ENCODE data around the gene LYPD4.

Gene LYPD4

GRCh38 chr19:41845051-41845590 lies 638 bp upstream of the LYPD4 start:
- no peaks in the 10 kb centered on the region for H3K36me3 ChIP-seq (ENCODE audit: control insufficient read depth, insufficient read depth, low read length)
- no peaks in the 10 kb centered on the region for H3K4me1 ChIP-seq (ENCODE audit: control insufficient read depth, insufficient read depth, low read length)
- no peak overlapping the region for H3K4me3 ChIP-seq (ENCODE audit: low read depth, low read length)
- no peaks in the 10 kb centered on the region for H3K9me3 ChIP-seq (ENCODE audit: control insufficient read depth, insufficient read depth, low read length)
- no peak overlapping the region for H3K9ac ChIP-seq (ENCODE audit: low read depth, low read length)
- no peaks in the 10 kb centered on the region for H3K27me3 ChIP-seq (ENCODE audit: control insufficient read depth, insufficient read depth, low read length)

GRCh38 chr19:41845001-41845050 lies 343 bp upstream of the LYPD4 start, which contains the start of gene DMRTC2:
DMRTC2 (plus strand) TSS chr19:41845042; CDS start chr19:41847429, 2,387 bp downstream.
- no peak within 1 kb of the TSS for H3K9ac ChIP-seq (ENCODE audit: low read depth, low read length)
- H3K4me3 ChIP-seq (ENCODE audit: low read depth, low read length), result no peak within 1 kb of the TSS
- no peaks in the 10 kb centered on the region for H3K27me3 ChIP-seq (ENCODE audit: control insufficient read depth, insufficient read depth, low read length)

GRCh38 chr19:41843371-41843770 lies 1.1 kb downstream of the LYPD4 start:
- no peak overlapping the region for H3K9ac ChIP-seq (ENCODE audit: low read depth, low read length)
- H3K4me1 ChIP-seq (ENCODE audit: control insufficient read depth, insufficient read depth, low read length), result no peaks in the 10 kb centered on the region
- H3K4me3 ChIP-seq (ENCODE audit: low read depth, low read length), result no peak overlapping the region
- peaks cover 3% of the 10 kb centered on the region for H3K27me3 ChIP-seq (ENCODE audit: control insufficient read depth, insufficient read depth, low read length)
- no peaks in the 10 kb centered on the region for H3K9me3 ChIP-seq (ENCODE audit: control insufficient read depth, insufficient read depth, low read length)
- H3K36me3 ChIP-seq (ENCODE audit: control insufficient read depth, insufficient read depth, low read length), result no peaks in the 10 kb centered on the region

More at GRCh38 chr19:41845001-41845050, 343 bp upstream of the LYPD4 start, which contains the start of gene DMRTC2:
- Histone ChIP-seq H3K4me1 (ENCODE audit: control insufficient read depth, insufficient read depth, low read length) (no peaks in the 10 kb centered on the region), H3K36me3 (ENCODE audit: control insufficient read depth, insufficient read depth, low read length) (no peaks in the 10 kb centered on the region), H3K9me3 (ENCODE audit: control insufficient read depth, insufficient read depth, low read length) (no peaks in the 10 kb centered on the region)

GRCh38 chr19:41839211-41839610 lies 5.3 kb downstream of the LYPD4 start:
- no peaks in the 10 kb centered on the region for H3K9me3 ChIP-seq (ENCODE audit: control insufficient read depth, insufficient read depth, low read length)
- no peak overlapping the region for H3K4me3 ChIP-seq (ENCODE audit: low read depth, low read length)
- no peak overlapping the region for H3K9ac ChIP-seq (ENCODE audit: low read depth, low read length)
- peaks cover 3% of the 10 kb centered on the region for H3K27me3 ChIP-seq (ENCODE audit: control insufficient read depth, insufficient read depth, low read length)
- H3K4me1 ChIP-seq (ENCODE audit: control insufficient read depth, insufficient read depth, low read length), result no peaks in the 10 kb centered on the region
- H3K36me3 ChIP-seq (ENCODE audit: control insufficient read depth, insufficient read depth, low read length), result no peaks in the 10 kb centered on the region

- Histone ChIP-seq H3K4me1 (ENCODE audit: control insufficient read depth, insufficient read depth, low read length) (no peaks in the 10 kb centered on the region), H3K4me3 (ENCODE audit: low read depth, low read length) (no peak overlapping the region), H3K9ac (ENCODE audit: low read depth, low read length) (no peak overlapping the region), H3K36me3 (ENCODE audit: control insufficient read depth, insufficient read depth, low read length) (no peaks in the 10 kb centered on the region), H3K27me3 (ENCODE audit: control insufficient read depth, insufficient read depth, low read length) (peaks cover 3% of the 10 kb centered on the region), H3K9me3 (ENCODE audit: control insufficient read depth, insufficient read depth, low read length) (no peaks in the 10 kb centered on the region)
Observed at GRCh38 chr19:41837981-41838708, 6.3 kb downstream of the LYPD4 start.

GRCh38 chr19:41821003-41821735 lies 23.3 kb downstream of the LYPD4 start:
- Histone ChIP-seq H3K9me3 (ENCODE audit: control insufficient read depth, insufficient read depth, low read length) (no peaks in the 10 kb centered on the region), H3K4me3 (ENCODE audit: low read depth, low read length) (no peak overlapping the region), H3K27me3 (ENCODE audit: control insufficient read depth, insufficient read depth, low read length) (no peaks in the 10 kb centered on the region), H3K36me3 (ENCODE audit: control insufficient read depth, insufficient read depth, low read length) (no peaks in the 10 kb centered on the region), H3K4me1 (ENCODE audit: control insufficient read depth, insufficient read depth, low read length) (no peaks in the 10 kb centered on the region), H3K9ac (ENCODE audit: low read depth, low read length) (no peak overlapping the region)

GRCh38 chr19:41816761-41817160 lies 27.7 kb downstream of the LYPD4 start:
- no peaks in the 10 kb centered on the region for H3K9me3 ChIP-seq (ENCODE audit: control insufficient read depth, insufficient read depth, low read length)
- H3K4me1 ChIP-seq (ENCODE audit: control insufficient read depth, insufficient read depth, low read length), result no peaks in the 10 kb centered on the region
- no peak overlapping the region for H3K4me3 ChIP-seq (ENCODE audit: low read depth, low read length)
- no peaks in the 10 kb centered on the region for H3K27me3 ChIP-seq (ENCODE audit: control insufficient read depth, insufficient read depth, low read length)
- no peaks in the 10 kb centered on the region for H3K36me3 ChIP-seq (ENCODE audit: control insufficient read depth, insufficient read depth, low read length)
- H3K9ac ChIP-seq (ENCODE audit: low read depth, low read length), result no peak overlapping the region

- Histone ChIP-seq H3K9me3 (ENCODE audit: control insufficient read depth, insufficient read depth, low read length) (no peaks in the 10 kb centered on the region), H3K27me3 (ENCODE audit: control insufficient read depth, insufficient read depth, low read length) (no peaks in the 10 kb centered on the region), H3K9ac (ENCODE audit: low read depth, low read length) (no peak overlapping the region), H3K36me3 (ENCODE audit: control insufficient read depth, insufficient read depth, low read length) (no peaks in the 10 kb centered on the region), H3K4me1 (ENCODE audit: control insufficient read depth, insufficient read depth, low read length) (no peaks in the 10 kb centered on the region), H3K4me3 (ENCODE audit: low read depth, low read length) (no peak overlapping the region)
Observed at GRCh38 chr19:41815301-41815700, 29.2 kb downstream of the LYPD4 start.

GRCh38 chr19:41813911-41814310 lies 30.6 kb downstream of the LYPD4 start:
- Histone ChIP-seq H3K9me3 (ENCODE audit: control insufficient read depth, insufficient read depth, low read length) (no peaks in the 10 kb centered on the region), H3K4me1 (ENCODE audit: control insufficient read depth, insufficient read depth, low read length) (no peaks in the 10 kb centered on the region), H3K27me3 (ENCODE audit: control insufficient read depth, insufficient read depth, low read length) (no peaks in the 10 kb centered on the region), H3K9ac (ENCODE audit: low read depth, low read length) (no peak overlapping the region), H3K36me3 (ENCODE audit: control insufficient read depth, insufficient read depth, low read length) (no peaks in the 10 kb centered on the region), H3K4me3 (ENCODE audit: low read depth, low read length) (no peak overlapping the region)

GRCh38 chr19:41811981-41812380 lies 32.5 kb downstream of the LYPD4 start:
- Histone ChIP-seq H3K9ac (ENCODE audit: low read depth, low read length) (no peak overlapping the region), H3K27me3 (ENCODE audit: control insufficient read depth, insufficient read depth, low read length) (no peaks in the 10 kb centered on the region), H3K9me3 (ENCODE audit: control insufficient read depth, insufficient read depth, low read length) (no peaks in the 10 kb centered on the region), H3K4me1 (ENCODE audit: control insufficient read depth, insufficient read depth, low read length) (no peaks in the 10 kb centered on the region), H3K36me3 (ENCODE audit: control insufficient read depth, insufficient read depth, low read length) (no peaks in the 10 kb centered on the region), H3K4me3 (ENCODE audit: low read depth, low read length) (no peak overlapping the region)

- H3K27me3 ChIP-seq (ENCODE audit: control insufficient read depth, insufficient read depth, low read length), result no peaks in the 10 kb centered on the region
- no peak overlapping the region for H3K9ac ChIP-seq (ENCODE audit: low read depth, low read length)
- no peaks in the 10 kb centered on the region for H3K36me3 ChIP-seq (ENCODE audit: control insufficient read depth, insufficient read depth, low read length)
- H3K4me3 ChIP-seq (ENCODE audit: low read depth, low read length), result no peak overlapping the region
- H3K4me1 ChIP-seq (ENCODE audit: control insufficient read depth, insufficient read depth, low read length), result no peaks in the 10 kb centered on the region
- H3K9me3 ChIP-seq (ENCODE audit: control insufficient read depth, insufficient read depth, low read length), result no peaks in the 10 kb centered on the region
Observed at GRCh38 chr19:41811036-41811435, 33.4 kb downstream of the LYPD4 start.

- Histone ChIP-seq H3K4me1 (ENCODE audit: control insufficient read depth, insufficient read depth, low read length) (no peaks in the 10 kb centered on the region), H3K9ac (ENCODE audit: low read depth, low read length) (no peak overlapping the region), H3K4me3 (ENCODE audit: low read depth, low read length) (no peak overlapping the region), H3K27me3 (ENCODE audit: control insufficient read depth, insufficient read depth, low read length) (no peaks in the 10 kb centered on the region), H3K9me3 (ENCODE audit: control insufficient read depth, insufficient read depth, low read length) (no peaks in the 10 kb centered on the region), H3K36me3 (ENCODE audit: control insufficient read depth, insufficient read depth, low read length) (no peaks in the 10 kb centered on the region)
Observed at GRCh38 chr19:41810301-41810700, 34.2 kb downstream of the LYPD4 start.

Data from iPS-15b (cell line).